ENCODE measurements around the gene MRRF.

DNA sequence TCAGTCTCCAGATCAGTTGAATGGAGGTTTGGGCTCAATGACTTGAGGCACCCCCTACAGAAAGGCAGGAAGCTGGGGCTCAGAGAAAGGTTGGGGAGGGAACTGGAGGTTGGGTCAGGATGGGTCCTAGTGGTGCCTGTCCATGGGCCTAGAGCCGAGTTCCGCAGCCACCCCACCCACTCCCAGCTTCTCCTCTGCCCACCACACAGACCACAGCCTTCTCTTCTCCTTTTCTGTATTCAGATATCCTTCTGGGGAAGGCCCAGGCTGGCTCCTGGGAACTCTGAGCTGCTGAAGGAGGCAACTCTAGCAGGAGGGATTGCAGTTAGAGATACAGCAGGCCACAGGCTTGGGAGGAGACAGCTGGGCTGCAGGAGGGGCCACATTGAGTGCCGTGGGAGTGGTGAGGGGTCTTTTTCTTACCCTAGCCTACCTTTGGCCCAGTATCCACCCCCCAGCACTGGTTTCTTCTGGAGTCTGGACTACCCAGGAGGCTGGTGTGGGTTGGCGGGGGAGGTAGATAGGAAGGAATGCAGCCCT lies 90.7 kb downstream of the MRRF start:
- TF ChIP-seq, protein P1, sequence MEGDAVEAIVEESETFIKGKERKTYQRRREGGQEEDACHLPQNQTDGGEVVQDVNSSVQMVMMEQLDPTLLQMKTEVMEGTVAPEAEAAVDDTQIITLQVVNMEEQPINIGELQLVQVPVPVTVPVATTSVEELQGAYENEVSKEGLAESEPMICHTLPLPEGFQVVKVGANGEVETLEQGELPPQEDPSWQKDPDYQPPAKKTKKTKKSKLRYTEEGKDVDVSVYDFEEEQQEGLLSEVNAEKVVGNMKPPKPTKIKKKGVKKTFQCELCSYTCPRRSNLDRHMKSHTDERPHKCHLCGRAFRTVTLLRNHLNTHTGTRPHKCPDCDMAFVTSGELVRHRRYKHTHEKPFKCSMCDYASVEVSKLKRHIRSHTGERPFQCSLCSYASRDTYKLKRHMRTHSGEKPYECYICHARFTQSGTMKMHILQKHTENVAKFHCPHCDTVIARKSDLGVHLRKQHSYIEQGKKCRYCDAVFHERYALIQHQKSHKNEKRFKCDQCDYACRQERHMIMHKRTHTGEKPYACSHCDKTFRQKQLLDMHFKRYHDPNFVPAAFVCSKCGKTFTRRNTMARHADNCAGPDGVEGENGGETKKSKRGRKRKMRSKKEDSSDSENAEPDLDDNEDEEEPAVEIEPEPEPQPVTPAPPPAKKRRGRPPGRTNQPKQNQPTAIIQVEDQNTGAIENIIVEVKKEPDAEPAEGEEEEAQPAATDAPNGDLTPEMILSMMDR (conservative IDR thresholded peaks at IDR 0.05 in 1 of 2, IDR thresholded peaks at IDR 0.05 in 1 of 2; ENCODE audit: low read depth in 1 of 2, low read length in 2 of 2), result no peak
- TF ChIP-seq EZH2 (IDR thresholded peaks at IDR 0.05; ENCODE audit: low read length, missing control alignments), result no peak

Data from fibroblast of lung (primary cell).